HepG2 (cell line): Measurements from ENCODE around the gene AXDND1. TPM values are rescaled to one million over a fixed set of nuclear protein-coding genes. Genes with fewer than 3 reads are reported as not detected.

Experiments used
- AGO2 ChIP-seq: fragments of 200-400 bp; formaldehyde crosslinking; optimal IDR thresholded peaks from 2 replicates; pipeline ENCODE3; 2017; ENCODE audit warnings: mild to moderate bottlenecking, low read depth, low read length, moderate library complexity
- ATF7 ChIP-seq, 2 experiments: fragments of 450-650 bp in 1 of 2; sonication (generic) in 1 of 2; formaldehyde crosslinking in 1 of 2; IDR thresholded peaks; 2 replicates each; pipeline versions ENCODE4 v1.4.0 to v1.6.1; 2016 to 2020; ENCODE audit warnings: antibody characterized with exemption in 1 of 2, mild to moderate bottlenecking in 1 of 2, missing genetic modification reagents in 1 of 2
- CREB1 ChIP-seq, 2 experiments: fragments of 450-650 bp in 1 of 2; IDR thresholded peaks; 2 replicates each; pipeline ENCODE4 v1.6.1; 2016 to 2017; ENCODE audit warnings: control low read depth in 1 of 2, mild to moderate bottlenecking in 1 of 2, missing compliant biosample characterization in 1 of 2, missing genetic modification characterization in 1 of 2
- EP300 ChIP-seq, 3 experiments: sonication (generic) in 1 of 3; formaldehyde crosslinking in 1 of 3; IDR thresholded peaks; 2 replicates each; pipeline versions ENCODE4 v1.5.1 to v1.6.1; 2011 to 2020; ENCODE audit warnings: low read depth in 2 of 3, low read length in 2 of 3, borderline replicate concordance in 1 of 3, improper control_type of control experiment in 1 of 3, mild to moderate bottlenecking in 1 of 3, missing genetic modification reagents in 1 of 3, moderate library complexity in 1 of 3
- HOXA3 ChIP-seq: sonication (generic); formaldehyde crosslinking; IDR thresholded peaks from 2 replicates; pipeline ENCODE4 v1.5.0; 2020; ENCODE audit warnings: missing genetic modification reagents
- KDM2A ChIP-seq: sonication (generic); formaldehyde crosslinking; IDR thresholded peaks from 2 replicates; pipeline ENCODE4 v1.4.0; 2020; ENCODE audit warnings: low read depth, missing genetic modification reagents, borderline replicate concordance
- KDM5A ChIP-seq: fragments of 200-600 bp; sonication (generic); IDR thresholded peaks from 2 replicates; pipeline ENCODE4 v1.7.0; 2018; ENCODE audit warnings: antibody characterized with exemption, mild to moderate bottlenecking, low read length, borderline replicate concordance
- KLF16 ChIP-seq, 2 experiments: sonication (generic) in 1 of 2; formaldehyde crosslinking in 1 of 2; IDR thresholded peaks; 2 replicates each; pipeline versions ENCODE4 v1.6.1 to v1.8.0; 2016 to 2023; ENCODE audit warnings: missing genetic modification reagents in 2 of 2, missing compliant biosample characterization in 1 of 2
- MAFK ChIP-seq, 2 experiments: IDR thresholded peaks in 1 of 2; conservative IDR thresholded peaks in 1 of 2; 2 replicates each; pipeline ENCODE4 v1.6.1; 2011; ENCODE audit warnings: improper control_type of control experiment in 2 of 2, low read length in 2 of 2
- NFYB ChIP-seq: sonication (generic); formaldehyde crosslinking; IDR thresholded peaks from 2 replicates; pipeline ENCODE4 v1.4.0; 2020; ENCODE audit warnings: missing genetic modification reagents
- SAP130 ChIP-seq: IDR thresholded peaks from 2 replicates; pipeline ENCODE4 v1.6.1; 2016; ENCODE audit warnings: low read depth
- SMAD3 ChIP-seq: sonication (generic); formaldehyde crosslinking; IDR thresholded peaks from 2 replicates; pipeline ENCODE4 v1.4.0; 2020; ENCODE audit warnings: missing genetic modification reagents
- ZNF430 ChIP-seq: sonication (generic); formaldehyde crosslinking; IDR thresholded peaks from 2 replicates; pipeline ENCODE4 v1.9.0; 2021; ENCODE audit warnings: mild to moderate bottlenecking, missing genetic modification reagents
- ZNF549 ChIP-seq: sonication (generic); formaldehyde crosslinking; IDR thresholded peaks from 2 replicates; pipeline ENCODE4 v1.5.0; 2020; ENCODE audit warnings: missing genetic modification reagents
- ZNF550 ChIP-seq: sonication (generic); formaldehyde crosslinking; IDR thresholded peaks from 2 replicates; pipeline ENCODE4 v1.4.0; 2020; ENCODE audit warnings: mild to moderate bottlenecking, missing genetic modification reagents, borderline replicate concordance
- ZNF879 ChIP-seq: sonication (generic); formaldehyde crosslinking; IDR thresholded peaks from 2 replicates; pipeline ENCODE4 v1.8.1; 2023; ENCODE audit warnings: missing genetic modification reagents
- ZNF891 ChIP-seq: sonication (generic); formaldehyde crosslinking; IDR thresholded peaks from 2 replicates; pipeline ENCODE4 v1.5.0; 2020; ENCODE audit warnings: mild to moderate bottlenecking, missing genetic modification reagents
- polyA plus RNA-seq, 8 experiments: library from polyadenylated mRNA; depleted of rRNA in 3 of 8; stranded (reverse) in 7 of 8; unstranded in 1 of 8; fragments of >200 nt; fragmentation: Illumina TruSeq in 4 of 8; extraction: Trizol in 4 of 8; gene quantifications; 2 replicates each; pipeline versions ENCODE4 v1.2.1 to v1.2.3, GENCODE V29; 2011 to 2016; ENCODE audit warnings: low read depth in 4 of 8, missing spikeins in 1 of 8, mixed read lengths in 1 of 8; ENCODE audit not compliant: insufficient read depth in 1 of 8
- total RNA-seq, 5 experiments: library from RNA; depleted of rRNA; stranded (reverse); fragments of >200 nt; fragmentation: Illumina TruSeq; extraction: Trizol; gene quantifications; 2 replicates each; pipeline ENCODE4 v1.2.3, GENCODE V29; 2016; ENCODE audit warnings: low read depth in 1 of 5
- TF ChIP-seq, protein P1 (sequence below): sonication (generic); formaldehyde crosslinking; IDR thresholded peaks from 2 replicates; pipeline ENCODE4 v1.4.0; 2020; ENCODE audit warnings: missing genetic modification reagents
- TF ChIP-seq, protein P2 (sequence below): IDR thresholded peaks from 2 replicates; pipeline ENCODE4 v1.6.1; 2016; ENCODE audit warnings: control low read depth
- TF ChIP-seq, protein P3 (sequence below): sonication (generic); formaldehyde crosslinking; IDR thresholded peaks from 2 replicates; pipeline ENCODE4 v1.5.0; 2020; ENCODE audit warnings: missing genetic modification reagents, mild to moderate bottlenecking, borderline replicate concordance
- TF ChIP-seq, protein P4 (sequence below): sonication (generic); formaldehyde crosslinking; IDR thresholded peaks from 2 replicates; pipeline ENCODE4 v1.8.0; 2022; ENCODE audit warnings: missing genetic modification reagents, mild to moderate bottlenecking, inconsistent platforms, borderline replicate concordance

Gene AXDND1
- total and polyA plus RNA-seq, 2 of the 13 experiments (the other 11 are each of a cell fraction or from before 2014, with no cell fraction given): 0.15 to 0.40 TPM

DNA sequence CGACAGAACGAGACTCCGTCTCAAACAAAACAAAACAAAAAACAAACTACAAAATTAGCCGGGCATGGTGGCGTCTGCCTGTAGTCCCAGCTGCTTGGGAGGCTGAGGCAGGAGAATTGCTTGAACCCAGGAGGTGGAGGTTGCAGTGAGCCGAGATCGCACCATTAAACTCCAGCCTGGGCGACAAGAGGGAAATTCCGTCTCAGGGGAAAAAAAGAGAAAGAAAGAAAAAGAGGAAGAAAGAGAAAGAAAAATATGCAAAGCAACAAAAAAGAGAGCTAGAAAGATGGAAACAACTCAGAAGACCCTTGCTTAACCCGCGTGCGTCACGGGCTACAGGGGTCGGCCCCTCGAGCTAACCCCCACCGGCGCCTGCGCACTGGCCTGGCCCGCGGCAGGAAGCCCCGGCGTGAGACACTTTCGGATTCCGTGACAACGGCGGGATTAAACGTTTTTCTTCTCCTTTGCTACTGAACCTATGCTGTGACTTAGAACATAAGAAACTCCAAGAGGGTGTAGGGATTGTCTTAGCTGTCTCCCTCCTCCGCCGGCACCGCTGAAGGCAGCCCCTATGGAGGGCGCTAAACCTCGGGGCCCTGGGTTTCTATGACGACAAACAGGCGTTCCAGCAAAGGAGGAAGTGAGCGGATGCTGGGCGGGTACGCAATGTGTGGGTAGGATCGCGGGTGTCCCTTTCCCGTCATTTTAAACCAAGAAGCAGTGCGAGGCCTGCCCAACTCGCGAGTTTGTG, at the start of gene AXDND1 (continued):
- TF ChIP-seq, protein P1, sequence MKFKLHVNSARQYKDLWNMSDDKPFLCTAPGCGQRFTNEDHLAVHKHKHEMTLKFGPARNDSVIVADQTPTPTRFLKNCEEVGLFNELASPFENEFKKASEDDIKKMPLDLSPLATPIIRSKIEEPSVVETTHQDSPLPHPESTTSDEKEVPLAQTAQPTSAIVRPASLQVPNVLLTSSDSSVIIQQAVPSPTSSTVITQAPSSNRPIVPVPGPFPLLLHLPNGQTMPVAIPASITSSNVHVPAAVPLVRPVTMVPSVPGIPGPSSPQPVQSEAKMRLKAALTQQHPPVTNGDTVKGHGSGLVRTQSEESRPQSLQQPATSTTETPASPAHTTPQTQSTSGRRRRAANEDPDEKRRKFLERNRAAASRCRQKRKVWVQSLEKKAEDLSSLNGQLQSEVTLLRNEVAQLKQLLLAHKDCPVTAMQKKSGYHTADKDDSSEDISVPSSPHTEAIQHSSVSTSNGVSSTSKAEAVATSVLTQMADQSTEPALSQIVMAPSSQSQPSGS (CRISPR knock-in tag): no peak
- no peak for TF ChIP-seq ZNF549 (CRISPR knock-in tag)
- TF ChIP-seq ZNF891 (CRISPR knock-in tag): 0 out of 2 replicates have a peak, but pooled peaks have one; percentile 39
- TF ChIP-seq CREB1 (IDR thresholded peaks at IDR 0.05): peak; percentile 77
- TF ChIP-seq CREB1 (CRISPR knock-in tag; IDR thresholded peaks at IDR 0.05): peak; percentile 88
- no peak; the same call in 1 of the 2 replicates for TF ChIP-seq KDM5A
- no peak for TF ChIP-seq NFYB (CRISPR knock-in tag)
- peak; percentile 98 for TF ChIP-seq SAP130 (CRISPR knock-in tag)
- no peak for TF ChIP-seq ZNF879 (CRISPR knock-in tag)
- TF ChIP-seq, protein P2, sequence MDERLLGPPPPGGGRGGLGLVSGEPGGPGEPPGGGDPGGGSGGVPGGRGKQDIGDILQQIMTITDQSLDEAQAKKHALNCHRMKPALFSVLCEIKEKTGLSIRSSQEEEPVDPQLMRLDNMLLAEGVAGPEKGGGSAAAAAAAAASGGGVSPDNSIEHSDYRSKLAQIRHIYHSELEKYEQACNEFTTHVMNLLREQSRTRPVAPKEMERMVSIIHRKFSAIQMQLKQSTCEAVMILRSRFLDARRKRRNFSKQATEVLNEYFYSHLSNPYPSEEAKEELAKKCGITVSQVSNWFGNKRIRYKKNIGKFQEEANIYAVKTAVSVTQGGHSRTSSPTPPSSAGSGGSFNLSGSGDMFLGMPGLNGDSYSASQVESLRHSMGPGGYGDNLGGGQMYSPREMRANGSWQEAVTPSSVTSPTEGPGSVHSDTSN (CRISPR knock-in tag): no peak
- TF ChIP-seq SMAD3 (CRISPR knock-in tag): peak; percentile 68; the same call in 1 of the 2 replicates
- no peak for TF ChIP-seq AGO2
- TF ChIP-seq, protein P3, sequence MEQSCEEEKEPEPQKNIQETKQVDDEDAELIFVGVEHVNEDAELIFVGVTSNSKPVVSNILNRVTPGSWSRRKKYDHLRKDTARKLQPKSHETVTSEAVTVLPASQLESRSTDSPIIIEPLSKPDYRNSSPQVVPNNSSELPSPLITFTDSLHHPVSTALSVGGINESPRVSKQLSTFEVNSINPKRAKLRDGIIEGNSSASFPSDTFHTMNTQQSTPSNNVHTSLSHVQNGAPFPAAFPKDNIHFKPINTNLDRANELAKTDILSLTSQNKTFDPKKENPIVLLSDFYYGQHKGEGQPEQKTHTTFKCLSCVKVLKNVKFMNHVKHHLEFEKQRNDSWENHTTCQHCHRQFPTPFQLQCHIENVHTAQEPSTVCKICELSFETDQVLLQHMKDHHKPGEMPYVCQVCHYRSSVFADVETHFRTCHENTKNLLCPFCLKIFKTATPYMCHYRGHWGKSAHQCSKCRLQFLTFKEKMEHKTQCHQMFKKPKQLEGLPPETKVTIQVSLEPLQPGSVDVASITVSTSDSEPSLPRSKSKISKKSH (CRISPR knock-in tag): peak; percentile 55; the same call in 1 of the 2 replicates
- TF ChIP-seq ATF7 (IDR thresholded peaks at IDR 0.05): no peak
- TF ChIP-seq ATF7 (CRISPR knock-in tag; IDR thresholded peaks at IDR 0.05): no peak
- 0 out of 2 replicates have a peak, but pooled peaks have one; percentile 45 for TF ChIP-seq ZNF430 (CRISPR knock-in tag)
- no peak for TF ChIP-seq MAFK (conservative IDR thresholded peaks at IDR 0.05 in 1 of 2, IDR thresholded peaks at IDR 0.05 in 1 of 2; ENCODE audit: low read length in 2 of 2)
- TF ChIP-seq EP300 (IDR thresholded peaks at IDR 0.05; ENCODE audit: low read depth in 2 of 2, low read length in 2 of 2): no peak
- TF ChIP-seq EP300 (CRISPR knock-in tag; IDR thresholded peaks at IDR 0.05; ENCODE audit: borderline replicate concordance): no peak
- TF ChIP-seq ZNF550 (CRISPR knock-in tag): no peak
- TF ChIP-seq HOXA3 (CRISPR knock-in tag): peak; percentile 87
- TF ChIP-seq, protein P4, sequence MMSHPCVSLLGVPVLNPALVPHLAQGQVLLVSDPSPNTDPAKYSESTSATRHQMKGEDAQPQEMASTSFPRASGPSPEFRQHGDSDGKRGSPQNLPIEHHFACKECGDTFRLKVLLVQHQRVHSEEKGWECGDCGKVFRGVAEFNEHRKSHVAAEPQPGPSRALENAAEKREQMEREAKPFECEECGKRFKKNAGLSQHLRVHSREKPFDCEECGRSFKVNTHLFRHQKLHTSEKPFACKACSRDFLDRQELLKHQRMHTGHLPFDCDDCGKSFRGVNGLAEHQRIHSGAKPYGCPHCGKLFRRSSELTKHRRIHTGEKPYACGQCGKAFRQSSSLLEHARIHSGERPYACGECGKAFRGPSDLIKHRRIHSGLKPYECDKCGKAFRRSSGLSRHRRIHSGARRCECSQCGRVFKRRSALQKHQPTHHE (CRISPR knock-in tag): no peak
- TF ChIP-seq KLF16 (CRISPR knock-in tag; IDR thresholded peaks at IDR 0.05): no peak; a peak in 1 of 4 replicates
- peak; percentile 68; the same call in 1 of the 2 replicates for TF ChIP-seq KDM2A (CRISPR knock-in tag)
